ENCODE measurements around the gene RPS25. TPM values are rescaled to one million over a fixed set of nuclear protein-coding genes. Genes with fewer than 3 reads are reported as not detected.

RPS25 gene
- total and polyA plus RNA-seq, 2 experiments from 2014 or later = 1,103 to 1,239 TPM

DNA sequence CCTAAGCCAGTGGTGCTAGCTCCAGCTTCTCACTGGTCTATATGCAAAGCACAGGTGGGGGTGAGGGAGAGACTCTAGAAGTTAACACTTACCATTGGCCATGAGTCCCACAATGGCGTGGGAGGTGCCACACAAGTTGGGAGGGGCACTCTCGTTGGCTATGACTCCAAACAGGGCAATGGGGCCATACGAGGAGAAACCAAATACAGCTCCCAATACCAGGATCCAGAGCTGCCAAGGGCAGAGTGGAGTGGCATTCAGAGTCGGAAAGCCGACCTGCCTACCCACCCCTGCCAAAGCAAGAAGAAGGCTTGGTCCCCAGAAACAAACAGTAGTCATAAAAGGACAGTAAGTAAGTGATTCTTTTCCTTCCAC, 6.9 kb upstream of the RPS25 start:
- in situ Hi-C loops (cut with MboI) = no loop called here
- Histone ChIP-seq H2AFZ (no peak overlapping the region), H4K20me1 (ENCODE audit: insufficient read depth) (no peaks in the 10 kb centered on the region), H3K4me1 (ENCODE audit: insufficient read depth) (peaks cover 7% of the 10 kb centered on the region; the same call in 1 of the 2 replicates), H3K27me3 (replicated peaks; ENCODE audit: insufficient read depth) (no peaks in the 10 kb centered on the region), H3K4me2 (ENCODE audit: unreplicated experiment) (no peak overlapping the region), H3K27ac (no peak overlapping the region), H3F3A (ENCODE audit: insufficient read depth) (peaks cover 4% of the 10 kb centered on the region; the same call in 1 of the 2 replicates), H3K36me3 (ENCODE audit: low read depth) (peaks cover 15% of the 10 kb centered on the region), H3K9me3 (ENCODE audit: low read depth) (no peaks in the 10 kb centered on the region), H3K79me2 (ENCODE audit: insufficient read depth) (peaks cover 34% of the 10 kb centered on the region), H3K9me2 (ENCODE audit: insufficient read depth) (no peaks in the 10 kb centered on the region), H3K4me3 (no peak overlapping the region), H3K9ac (no peak overlapping the region)
- TF ChIP-seq EZH2 (IDR thresholded peaks at IDR 0.05; ENCODE audit: insufficient read depth, poor library complexity, severe bottlenecking) = no peak
- TF ChIP-seq EZH2phosphoT487 (IDR thresholded peaks at IDR 0.05; ENCODE audit: insufficient read depth, low read depth) = no peak
- DNase-seq = no peak
- 67 to 73% methylated on average over 5 of the region's 5 CpGs for WGBS, 2 experiments (ENCODE audit: low coverage in 1 of 2, low lambda C conversion rate in 2 of 2, missing lambda C conversion rate in 2 of 2)

DNA sequence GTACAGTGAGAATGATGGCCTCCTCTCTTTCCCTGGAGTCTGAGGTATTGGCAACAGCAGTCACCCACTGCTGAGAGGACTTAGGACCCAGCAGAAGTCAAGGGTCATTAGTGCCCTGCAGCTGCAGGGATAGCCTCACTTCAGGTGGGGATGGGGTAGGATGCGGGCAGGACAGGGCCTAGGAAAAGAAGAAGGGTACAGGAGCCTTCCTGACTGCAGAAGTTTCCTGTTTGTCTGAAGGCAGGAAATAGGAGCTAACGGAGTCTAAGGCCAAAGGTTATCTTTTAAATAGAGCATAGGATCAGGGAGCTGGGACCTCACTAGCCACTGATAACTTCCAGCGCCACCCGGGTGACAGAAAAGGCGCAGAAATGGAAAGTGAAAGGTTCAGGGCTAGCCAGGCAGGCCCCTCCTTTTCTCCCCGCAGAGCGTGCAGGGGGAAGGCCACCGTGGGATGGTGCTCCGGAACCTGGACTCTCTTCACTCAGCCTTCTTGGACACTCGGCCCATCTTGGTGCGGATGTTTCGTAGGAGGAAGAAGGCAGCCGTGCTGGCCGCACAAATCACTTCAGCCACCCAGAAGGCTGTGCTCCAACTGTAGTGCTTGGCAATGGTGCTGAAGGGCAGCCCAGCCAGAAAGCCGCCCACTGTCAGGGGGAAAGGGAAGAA, 6.4 kb upstream of the RPS25 start:
- Histone ChIP-seq H3K27me3 (replicated peaks; ENCODE audit: insufficient read depth) (no peaks in the 10 kb centered on the region), H2AFZ (no peak overlapping the region), H3K79me2 (ENCODE audit: insufficient read depth) (peaks cover 40% of the 10 kb centered on the region), H3K9ac (no peak overlapping the region), H4K20me1 (ENCODE audit: insufficient read depth) (no peaks in the 10 kb centered on the region), H3K4me2 (ENCODE audit: unreplicated experiment) (no peak overlapping the region), H3K36me3 (ENCODE audit: low read depth) (peaks cover 15% of the 10 kb centered on the region), H3F3A (ENCODE audit: insufficient read depth) (peaks cover 4% of the 10 kb centered on the region; the same call in 1 of the 2 replicates), H3K9me3 (ENCODE audit: low read depth) (no peaks in the 10 kb centered on the region), H3K9me2 (ENCODE audit: insufficient read depth) (no peaks in the 10 kb centered on the region), H3K4me1 (ENCODE audit: insufficient read depth) (peaks cover 12% of the 10 kb centered on the region; the same call in 1 of the 2 replicates), H3K4me3 (no peak overlapping the region), H3K27ac (no peak overlapping the region)
- 74 to 76% methylated on average over 14 to 15 of the region's 15 CpGs for WGBS, 2 experiments (ENCODE audit: low coverage in 1 of 2, low lambda C conversion rate in 2 of 2, missing lambda C conversion rate in 2 of 2)
- no peak for DNase-seq
- TF ChIP-seq EZH2phosphoT487 (IDR thresholded peaks at IDR 0.05; ENCODE audit: insufficient read depth, low read depth) = no peak
- TF ChIP-seq EZH2 (IDR thresholded peaks at IDR 0.05; ENCODE audit: insufficient read depth, poor library complexity, severe bottlenecking) = no peak
- in situ Hi-C loops (cut with MboI) = no loop called here

DNA sequence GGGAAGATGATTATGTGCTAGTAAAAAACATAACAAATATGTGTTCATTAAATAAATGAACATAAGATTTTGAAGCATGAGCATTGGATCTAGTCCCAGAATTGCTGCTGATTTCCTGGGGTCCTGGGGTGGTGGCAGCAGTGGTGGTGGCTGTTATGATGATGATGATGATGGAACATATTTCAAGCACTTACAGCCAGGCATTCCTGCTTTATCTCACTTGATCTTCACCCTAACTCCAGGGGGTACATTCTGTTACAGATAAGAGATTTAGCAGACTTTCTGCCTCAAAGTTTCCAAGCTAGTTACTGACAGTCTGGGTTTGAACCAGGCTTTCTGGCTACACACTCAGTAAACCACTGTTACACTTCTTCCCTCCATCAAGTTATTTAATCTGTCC, 5.6 kb upstream of the RPS25 start:
- peaks cover 7% of the 10 kb centered on the region; the same call in 1 of the 2 replicates for H3F3A ChIP-seq (ENCODE audit: insufficient read depth)
- H3K27ac ChIP-seq = no peak overlapping the region
- H3K4me1 ChIP-seq (ENCODE audit: insufficient read depth) = peaks cover 13% of the 10 kb centered on the region; the same call in 1 of the 2 replicates
- H3K9me2 ChIP-seq (ENCODE audit: insufficient read depth) = no peaks in the 10 kb centered on the region
- no peak overlapping the region for H3K4me2 ChIP-seq (ENCODE audit: unreplicated experiment)
- no peak for DNase-seq
- H3K9me3 ChIP-seq (ENCODE audit: low read depth) = no peaks in the 10 kb centered on the region
- no peaks in the 10 kb centered on the region for H4K20me1 ChIP-seq (ENCODE audit: insufficient read depth)
- H3K9ac ChIP-seq = no peak overlapping the region
- H3K4me3 ChIP-seq = no peak overlapping the region
- in situ Hi-C loops (cut with MboI) = no loop called here
- no peak overlapping the region for H2AFZ ChIP-seq
- no peaks in the 10 kb centered on the region for H3K27me3 ChIP-seq (replicated peaks; ENCODE audit: insufficient read depth)
- peaks cover 15% of the 10 kb centered on the region for H3K36me3 ChIP-seq (ENCODE audit: low read depth)
- TF ChIP-seq EZH2 (IDR thresholded peaks at IDR 0.05; ENCODE audit: insufficient read depth, poor library complexity, severe bottlenecking) (no peak), EZH2phosphoT487 (IDR thresholded peaks at IDR 0.05; ENCODE audit: insufficient read depth, low read depth) (no peak)
- peaks cover 48% of the 10 kb centered on the region for H3K79me2 ChIP-seq (ENCODE audit: insufficient read depth)

- TF ChIP-seq EZH2 (IDR thresholded peaks at IDR 0.05; ENCODE audit: insufficient read depth, poor library complexity, severe bottlenecking) = no peak
- TF ChIP-seq EZH2phosphoT487 (IDR thresholded peaks at IDR 0.05; ENCODE audit: insufficient read depth, low read depth) = no peak
- Histone ChIP-seq H3K4me3 (no peak overlapping the region), H4K20me1 (ENCODE audit: insufficient read depth) (no peaks in the 10 kb centered on the region), H3K4me1 (ENCODE audit: insufficient read depth) (peaks cover 17% of the 10 kb centered on the region), H2AFZ (no peak overlapping the region), H3F3A (ENCODE audit: insufficient read depth) (peaks cover 15% of the 10 kb centered on the region), H3K9ac (no peak overlapping the region), H3K27ac (no peak overlapping the region), H3K4me2 (ENCODE audit: unreplicated experiment) (no peak overlapping the region), H3K79me2 (ENCODE audit: insufficient read depth) (peaks cover 64% of the 10 kb centered on the region), H3K27me3 (replicated peaks; ENCODE audit: insufficient read depth) (no peaks in the 10 kb centered on the region), H3K36me3 (ENCODE audit: low read depth) (peaks cover 15% of the 10 kb centered on the region), H3K9me2 (ENCODE audit: insufficient read depth) (no peaks in the 10 kb centered on the region), H3K9me3 (ENCODE audit: low read depth) (no peaks in the 10 kb centered on the region)
- DNase-seq = no peak
- in situ Hi-C loops (cut with MboI) = no loop called here
- 90 to 91% methylated on average over 5 of the region's 5 CpGs for WGBS, 2 experiments (ENCODE audit: low coverage in 1 of 2, low lambda C conversion rate in 2 of 2, missing lambda C conversion rate in 2 of 2)
Measured at GRCh38 chr11:119021631-119022030, 3.5 kb upstream of the RPS25 start.

Data from GM23248 (cell line).